ENCODE measurements around the gene FOSL2. TPM values are rescaled to one million over a fixed set of nuclear protein-coding genes. Genes with fewer than 3 reads are reported as not detected.

The FOSL2 gene
- total and polyA plus RNA-seq, 2 experiments from 2014 or later, result 0.60 to 4.3 TPM

GRCh38 chr2:28407976-28408690, 15.5 kb downstream of the FOSL2 start:
- no peak overlapping the region for H3K4me3 ChIP-seq
- DNase-seq (ENCODE audit: low spot score) (no peak), ATAC-seq (no peak)
- no peaks in the 10 kb centered on the region for H4K20me1 ChIP-seq (replicated peaks; ENCODE audit: insufficient read depth)
- no peak overlapping the region for H3K4me2 ChIP-seq
- H3K4me1 Mint-ChIP-seq, result peaks cover 2% of the 10 kb centered on the region; the same call in 1 of the 3 replicates
- H3K27ac Mint-ChIP-seq, result no peak overlapping the region
- H2AFZ ChIP-seq, result no peak overlapping the region
- no peaks in the 10 kb centered on the region for H3K9me2 ChIP-seq (ENCODE audit: insufficient read depth)
- peaks cover 8% of the 10 kb centered on the region; the same call in 2 of the 3 replicates for H3K36me3 Mint-ChIP-seq (ENCODE audit: low read depth)
- peaks cover 3% of the 10 kb centered on the region for H3K27me3 Mint-ChIP-seq (ENCODE audit: insufficient read depth, low read depth, poor library complexity)
- TF ChIP-seq CREB1 (CRISPR knock-in tag; IDR thresholded peaks at IDR 0.05; ENCODE audit: low read depth), result no peak
- no peak for TF ChIP-seq NANOG (IDR thresholded peaks at IDR 0.05; ENCODE audit: borderline replicate concordance)
- no peak for TF ChIP-seq ZNF114 (CRISPR knock-in tag; IDR thresholded peaks at IDR 0.05)
- TF ChIP-seq STAT1 (IDR thresholded peaks at IDR 0.05; ENCODE audit: unreplicated experiment), result no peak
- no peak for TF ChIP-seq ZNF331 (CRISPR knock-in tag; IDR thresholded peaks at IDR 0.05; ENCODE audit: low read depth)
- TF ChIP-seq EZH2phosphoT487 (IDR thresholded peaks at IDR 0.05; ENCODE audit: unreplicated experiment), result no peak
- no peak for TF ChIP-seq POLR2AphosphoS5 (IDR thresholded peaks at IDR 0.05; ENCODE audit: low read depth)
- TF ChIP-seq EZH2 (IDR thresholded peaks at IDR 0.05; ENCODE audit: low read depth, unreplicated experiment), result no peak
- no peak for TF ChIP-seq REST (IDR thresholded peaks at IDR 0.05; ENCODE audit: unreplicated experiment)
- no peak for TF ChIP-seq CTCF (conservative IDR thresholded peaks at IDR 0.05; ENCODE audit: low read depth in 2 of 2)
- TF ChIP-seq JUNB (IDR thresholded peaks at IDR 0.05; ENCODE audit: unreplicated experiment), result no peak
- no peak for TF ChIP-seq ETS1 (IDR thresholded peaks at IDR 0.05)
- H3F3A ChIP-seq (replicated peaks; ENCODE audit: low read depth), result no peaks in the 10 kb centered on the region
- no peak overlapping the region for H3K4me3 Mint-ChIP-seq
- no peaks in the 10 kb centered on the region for H3K36me3 ChIP-seq (ENCODE audit: insufficient read depth)
- H3K4me1 ChIP-seq (ENCODE audit: insufficient read depth), result no peaks in the 10 kb centered on the region
- H3K9me3 Mint-ChIP-seq, result no peaks in the 10 kb centered on the region
- no peak overlapping the region for H3K27ac ChIP-seq (ENCODE audit: low read depth)
- no peaks in the 10 kb centered on the region for H3K27me3 ChIP-seq (ENCODE audit: insufficient read depth)
- no peaks in the 10 kb centered on the region for H3K79me2 ChIP-seq (replicated peaks; ENCODE audit: insufficient read depth)
